Fibroblast of villous mesenchyme (primary cell): ENCODE data around the gene SPATC1L. TPM values are rescaled to one million over a fixed set of nuclear protein-coding genes. Genes with fewer than 3 reads are reported as not detected.

Experiments used
- DNase-seq: peaks from one replicate; pipeline ENCODE4 v3.0.0-alpha.2; 2010; ENCODE audit warnings: low read depth
- H3K4me3 ChIP-seq: 2 replicates; pipeline ENCODE4 v1.5.1; 2011; ENCODE audit warnings: low read depth, mild to moderate bottlenecking, low read length
- total RNA-seq: library from RNA; depleted of rRNA; stranded (reverse); fragments of >200 nt; gene quantifications from 2 replicates; pipeline ENCODE4 v1.2.3, GENCODE V29; 2012
- TF ChIP-seq, protein P1 (sequence below): IDR thresholded peaks from 2 replicates; pipeline ENCODE4 v1.5.1; 2012; ENCODE audit warnings: low read depth, mild to moderate bottlenecking, low read length; ENCODE audit not compliant: insufficient read depth

SPATC1L gene
- total RNA-seq, 1 donor, result 9.5 TPM

DNA sequence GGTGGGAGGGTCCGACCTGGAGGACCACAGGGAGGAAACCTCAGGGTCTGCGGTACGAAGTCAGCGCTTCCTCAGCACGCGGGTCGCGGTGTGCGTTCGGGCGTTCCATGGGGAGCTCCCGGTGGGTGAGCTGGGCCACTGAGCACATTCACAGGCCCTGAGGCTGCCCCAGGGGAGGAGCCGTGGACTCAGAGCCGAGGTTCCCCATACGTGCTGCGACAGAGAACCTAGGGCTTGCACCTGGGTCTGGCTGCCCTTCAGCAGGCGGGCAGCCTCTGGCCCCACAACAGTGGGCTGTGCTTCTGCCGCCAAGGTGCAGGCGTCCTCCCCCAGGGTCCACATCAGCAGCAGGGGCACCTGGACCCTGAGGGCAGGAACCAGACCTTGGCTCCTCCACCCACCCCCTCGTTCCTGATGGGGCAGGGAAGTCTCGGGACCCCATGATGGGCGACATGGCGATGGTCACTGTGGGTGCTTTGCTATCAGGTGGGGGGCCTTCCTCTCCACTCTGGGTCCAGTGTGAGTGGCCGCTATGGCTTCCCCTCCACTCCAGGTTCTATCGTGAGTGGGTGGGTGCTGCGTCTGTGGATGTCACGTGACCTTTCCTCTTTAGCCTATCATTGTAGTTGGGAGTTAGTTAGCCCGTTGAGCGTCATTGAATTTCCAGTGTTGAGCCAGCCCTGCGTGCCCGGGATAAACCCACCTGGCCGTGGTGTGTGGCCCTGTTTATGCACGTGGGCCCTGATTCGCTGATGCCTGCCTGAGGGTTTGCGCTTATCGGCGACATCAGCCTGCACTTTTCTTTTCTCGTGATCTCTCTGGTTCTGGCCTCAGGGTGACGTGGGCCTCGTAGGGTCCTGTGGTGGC, 56.8 kb downstream of the SPATC1L start:
- TF ChIP-seq, protein P1, sequence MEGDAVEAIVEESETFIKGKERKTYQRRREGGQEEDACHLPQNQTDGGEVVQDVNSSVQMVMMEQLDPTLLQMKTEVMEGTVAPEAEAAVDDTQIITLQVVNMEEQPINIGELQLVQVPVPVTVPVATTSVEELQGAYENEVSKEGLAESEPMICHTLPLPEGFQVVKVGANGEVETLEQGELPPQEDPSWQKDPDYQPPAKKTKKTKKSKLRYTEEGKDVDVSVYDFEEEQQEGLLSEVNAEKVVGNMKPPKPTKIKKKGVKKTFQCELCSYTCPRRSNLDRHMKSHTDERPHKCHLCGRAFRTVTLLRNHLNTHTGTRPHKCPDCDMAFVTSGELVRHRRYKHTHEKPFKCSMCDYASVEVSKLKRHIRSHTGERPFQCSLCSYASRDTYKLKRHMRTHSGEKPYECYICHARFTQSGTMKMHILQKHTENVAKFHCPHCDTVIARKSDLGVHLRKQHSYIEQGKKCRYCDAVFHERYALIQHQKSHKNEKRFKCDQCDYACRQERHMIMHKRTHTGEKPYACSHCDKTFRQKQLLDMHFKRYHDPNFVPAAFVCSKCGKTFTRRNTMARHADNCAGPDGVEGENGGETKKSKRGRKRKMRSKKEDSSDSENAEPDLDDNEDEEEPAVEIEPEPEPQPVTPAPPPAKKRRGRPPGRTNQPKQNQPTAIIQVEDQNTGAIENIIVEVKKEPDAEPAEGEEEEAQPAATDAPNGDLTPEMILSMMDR, result no peak
- DNase-seq, result no peak
- no peak overlapping the region for H3K4me3 ChIP-seq

DNA sequence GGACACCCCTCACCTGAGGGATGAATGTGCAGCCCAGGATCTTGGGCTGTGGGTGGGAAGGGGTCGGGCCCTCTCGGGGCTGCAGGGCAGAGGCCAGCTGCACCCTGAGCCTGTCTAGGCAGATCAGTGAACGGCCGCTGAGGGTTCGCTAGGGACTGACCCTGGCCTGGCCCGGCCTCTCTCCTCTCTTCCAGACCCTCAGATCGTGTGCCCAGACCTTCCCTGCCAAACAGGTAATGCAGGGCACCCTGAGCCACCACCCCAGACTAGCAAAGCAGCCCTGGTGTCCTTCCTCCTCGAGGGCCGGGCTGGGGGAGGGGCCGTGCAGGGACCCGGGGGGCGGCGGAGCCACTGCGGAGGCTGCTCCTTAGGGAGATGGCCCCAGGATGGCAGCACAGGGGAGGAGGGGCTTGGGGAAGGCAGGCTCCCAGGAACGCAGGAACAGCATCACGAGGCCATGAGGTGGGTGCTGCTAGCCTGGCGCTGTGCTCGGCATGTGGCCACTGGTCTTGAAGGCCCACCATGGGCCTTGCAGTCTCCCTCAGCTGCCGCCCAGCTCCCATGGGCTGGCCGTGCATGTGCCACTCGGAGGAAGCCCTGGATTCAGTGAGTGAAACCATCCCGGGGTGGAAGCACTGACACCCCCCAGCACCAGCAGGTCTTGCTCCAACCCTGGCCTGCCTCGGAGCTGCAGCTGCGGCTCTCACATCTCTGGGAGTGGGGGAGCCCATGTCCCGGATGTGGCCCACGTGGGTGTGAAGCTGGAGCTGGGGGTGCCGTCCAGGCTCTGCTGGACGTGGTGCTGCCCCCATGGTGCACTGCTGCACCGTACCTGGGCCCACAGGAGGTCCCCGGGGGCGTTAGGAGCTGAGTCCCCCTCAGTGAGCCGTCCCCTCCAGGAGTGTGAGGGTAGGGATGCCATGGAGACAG, 57.7 kb downstream of the SPATC1L start:
- DNase-seq, result no peak
- H3K4me3 ChIP-seq, result no peak overlapping the region
- TF ChIP-seq, protein P1, result no peak

DNA sequence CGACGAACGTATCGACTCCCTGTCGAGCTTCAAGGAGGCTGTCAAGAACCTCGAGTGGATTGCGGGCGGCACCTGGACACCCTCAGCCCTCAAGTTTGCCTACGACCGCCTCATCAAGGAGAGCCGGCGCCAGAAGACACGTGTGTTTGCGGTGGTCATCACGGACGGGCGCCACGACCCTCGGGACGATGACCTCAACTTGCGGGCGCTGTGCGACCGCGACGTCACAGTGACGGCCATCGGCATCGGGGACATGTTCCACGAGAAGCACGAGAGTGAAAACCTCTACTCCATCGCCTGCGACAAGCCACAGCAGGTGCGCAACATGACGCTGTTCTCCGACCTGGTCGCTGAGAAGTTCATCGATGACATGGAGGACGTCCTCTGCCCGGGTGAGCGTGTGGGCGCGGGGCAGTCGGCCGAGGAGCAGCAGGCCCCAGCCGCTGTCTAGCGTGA, 58.4 kb downstream of the SPATC1L start:
- H3K4me3 ChIP-seq, result no peak overlapping the region
- TF ChIP-seq, protein P1, result no peak

DNA sequence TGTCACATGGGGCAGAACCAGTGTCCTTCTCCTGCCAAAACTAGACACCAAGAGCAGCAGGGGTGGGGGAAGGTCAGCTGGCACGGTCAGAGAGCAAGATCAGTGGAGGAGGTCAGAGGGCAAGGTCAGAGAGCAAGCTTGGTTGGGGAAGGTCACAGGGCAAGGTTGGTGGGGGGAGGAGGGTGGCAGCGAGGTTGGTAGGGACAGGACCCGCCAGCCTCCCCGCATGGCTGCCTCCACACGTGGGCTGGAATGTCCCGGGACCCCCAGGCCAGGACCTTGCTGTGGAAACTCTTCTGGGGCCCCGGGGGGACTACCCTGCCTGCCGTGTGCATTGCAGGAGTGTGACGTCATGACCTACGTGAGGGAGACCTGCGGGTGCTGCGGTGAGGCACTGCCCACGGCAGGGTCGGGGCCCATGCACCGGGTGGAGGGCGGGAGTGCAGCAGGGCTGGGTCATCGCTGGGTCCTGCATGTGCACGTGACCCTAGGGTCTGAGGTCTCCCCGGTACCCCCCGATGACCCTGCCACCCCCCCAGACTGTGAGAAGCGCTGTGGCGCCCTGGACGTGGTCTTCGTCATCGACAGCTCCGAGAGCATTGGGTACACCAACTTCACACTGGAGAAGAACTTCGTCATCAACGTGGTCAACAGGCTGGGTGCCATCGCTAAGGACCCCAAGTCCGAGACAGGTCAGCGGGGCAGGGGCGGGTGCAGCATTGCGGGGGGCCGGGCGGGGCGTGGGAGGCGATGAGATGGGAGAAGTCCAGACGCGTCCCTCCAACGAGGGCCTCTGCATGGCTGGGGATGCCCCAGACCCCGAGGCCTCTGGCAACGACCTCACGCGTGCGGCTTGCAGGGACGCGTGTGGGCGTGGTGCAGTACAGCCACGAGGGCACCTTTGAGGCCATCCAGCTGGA, 59.1 kb downstream of the SPATC1L start:
- no peak for DNase-seq
- TF ChIP-seq, protein P1, result no peak
- H3K4me3 ChIP-seq, result no peak overlapping the region

More for the DNA sequence above, 58.4 kb downstream of the SPATC1L start:
- DNase-seq, result no peak

DNA sequence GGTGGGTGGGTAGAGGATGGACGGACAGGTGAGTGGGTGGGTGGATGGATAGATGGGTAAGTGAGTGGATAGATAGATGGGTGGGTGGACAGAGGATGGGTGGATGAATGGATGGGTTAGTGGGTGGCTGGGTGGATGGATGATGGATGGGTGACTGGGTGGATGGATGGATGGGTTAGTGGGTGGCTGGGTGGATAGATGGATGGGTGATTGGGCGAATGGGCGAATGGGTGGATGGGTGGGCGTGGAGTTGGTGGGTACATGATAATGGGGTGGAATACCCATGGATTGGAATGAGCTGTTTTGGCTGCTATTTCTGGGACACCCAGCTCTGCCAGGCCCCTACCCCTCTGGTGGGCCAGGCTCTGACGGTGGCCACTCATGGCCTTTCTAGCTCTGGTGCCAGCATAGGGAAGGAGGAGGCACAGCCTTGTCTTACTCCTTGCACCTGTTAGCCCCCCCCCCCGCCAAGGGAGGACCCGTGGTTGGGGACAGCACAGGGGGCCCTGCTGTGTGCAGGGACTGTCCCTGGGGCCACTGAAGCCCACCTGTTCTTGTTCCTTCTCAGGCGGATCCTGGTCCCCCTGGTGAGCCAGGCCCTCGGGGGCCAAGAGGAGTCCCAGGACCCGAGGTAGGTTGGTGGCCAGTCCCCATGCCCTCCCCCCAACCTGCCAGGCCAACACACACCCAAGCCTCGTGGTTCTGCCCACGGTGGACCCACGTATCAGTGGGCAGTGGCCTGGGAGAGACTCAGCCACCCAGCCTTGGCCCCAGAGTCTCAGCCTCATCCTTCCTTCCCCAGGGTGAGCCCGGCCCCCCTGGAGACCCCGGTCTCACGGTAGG, 60.0 kb downstream of the SPATC1L start:
- TF ChIP-seq, protein P1, result no peak
- no peak overlapping the region for H3K4me3 ChIP-seq
- no peak for DNase-seq
